Lung microvascular endothelial cell (primary cell): Measurements from ENCODE around the gene MIA2. TPM values are rescaled to one million over a fixed set of nuclear protein-coding genes. Genes with fewer than 3 reads are reported as not detected.
"Not testable (repeated sequence)": the region's sequence is repeated elsewhere in the genome, so short reads cannot be mapped to it uniquely, and the experiment has no call there.

Experiments
- DNase-seq, 2 donors: peaks; one replicate each; pipeline versions ENCODE4 v3.0.0 to v3.0.0-alpha.2; 2010; ENCODE audit warnings: low read depth in 2 of 2
- total RNA-seq: library from RNA; depleted of rRNA; stranded (reverse); fragments of >200 nt; gene quantifications from 2 replicates; pipeline ENCODE4 v1.2.1, GENCODE V29; 2014

The MIA2 gene
- total RNA-seq, 1 donor from 2014 or later = 17.3 TPM

- DNase-seq = no peak
These were observed 4.1 kb upstream of the MIA2 start for GRCh38 chr14:39229601-39230110.

- no peak for DNase-seq
These were observed 3.2 kb upstream of the MIA2 start for GRCh38 chr14:39230416-39231035.

DNA sequence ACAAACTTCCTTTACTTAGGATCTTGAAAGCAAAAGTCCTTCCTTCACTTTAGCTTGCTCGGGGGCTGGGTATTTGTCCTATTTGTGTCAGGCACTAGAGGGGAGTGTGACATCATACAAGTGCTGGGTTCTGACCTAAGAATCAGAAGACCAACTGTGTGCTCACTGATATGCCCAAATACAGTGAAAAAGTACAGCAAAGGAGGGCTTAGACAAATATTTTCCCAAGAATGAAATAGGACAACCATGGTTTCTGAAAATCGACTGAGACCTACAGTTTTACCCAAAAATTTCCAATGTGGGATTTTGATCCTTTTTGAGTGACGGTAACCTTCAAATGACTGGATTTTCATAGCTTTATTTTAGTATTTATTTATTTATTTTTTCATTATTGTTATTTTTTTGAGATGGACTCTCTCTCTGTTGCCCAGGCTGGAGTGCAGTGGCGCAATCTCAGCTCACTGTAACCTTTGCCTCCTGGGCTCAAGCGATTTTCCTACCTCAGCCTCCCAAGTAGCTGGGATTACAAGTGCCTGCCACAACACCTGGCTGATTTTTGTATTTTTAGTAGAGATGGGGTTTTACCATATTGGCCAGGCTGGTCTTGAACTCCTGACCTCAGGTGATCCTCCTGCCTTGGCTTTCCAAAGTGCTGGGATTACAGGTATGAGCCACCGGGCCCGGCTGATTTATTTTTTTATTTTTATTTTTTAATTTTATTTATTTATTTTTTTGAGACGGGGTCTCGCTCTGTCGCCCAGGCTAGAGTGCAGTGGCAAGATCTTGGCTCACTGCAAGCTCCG, 1.8 kb upstream of the MIA2 start:
- peak; percentile 55 to 61 for DNase-seq

DNA sequence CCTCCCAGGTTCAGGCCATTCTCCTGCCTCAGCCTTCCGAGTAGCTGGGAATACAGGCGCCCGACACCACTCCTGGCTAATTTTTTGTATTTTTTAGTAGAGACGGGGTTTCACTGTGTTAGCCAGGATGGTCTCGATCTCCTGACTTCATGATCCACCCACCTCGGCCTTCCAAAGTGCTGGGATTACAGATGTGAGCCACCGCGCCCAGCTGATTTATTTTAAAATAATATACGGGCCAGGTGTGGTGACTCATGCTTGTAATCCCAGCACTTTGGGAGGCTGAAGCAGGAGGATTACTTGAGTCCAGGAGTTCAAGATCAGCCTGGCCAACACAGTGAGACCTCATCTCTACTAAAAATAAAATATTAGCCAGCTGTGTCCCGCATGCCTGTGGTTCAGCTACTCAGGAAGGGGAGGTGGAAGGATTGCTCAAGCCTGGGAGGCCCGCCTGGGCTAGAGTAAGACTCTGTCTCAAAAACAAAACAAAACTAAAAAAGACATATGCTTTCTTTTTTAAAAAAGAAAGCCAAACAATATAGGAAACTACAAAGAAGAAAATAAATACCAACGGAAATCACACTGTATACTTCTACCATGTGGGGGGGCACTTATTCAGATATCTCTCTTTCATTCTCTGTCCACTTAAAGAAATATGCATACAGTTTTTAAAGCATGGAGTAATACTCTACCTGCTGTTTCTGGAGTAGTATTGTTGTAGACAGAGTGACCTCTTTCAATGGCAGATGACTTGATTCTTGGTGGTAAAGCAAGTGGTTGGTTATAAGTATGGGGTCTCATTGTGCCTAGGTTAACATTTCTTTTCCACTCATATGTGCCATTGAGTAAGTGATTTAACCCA, 930 bp upstream of the MIA2 start:
- DNase-seq = peak in 1 of 2 donors; percentile 68

DNA sequence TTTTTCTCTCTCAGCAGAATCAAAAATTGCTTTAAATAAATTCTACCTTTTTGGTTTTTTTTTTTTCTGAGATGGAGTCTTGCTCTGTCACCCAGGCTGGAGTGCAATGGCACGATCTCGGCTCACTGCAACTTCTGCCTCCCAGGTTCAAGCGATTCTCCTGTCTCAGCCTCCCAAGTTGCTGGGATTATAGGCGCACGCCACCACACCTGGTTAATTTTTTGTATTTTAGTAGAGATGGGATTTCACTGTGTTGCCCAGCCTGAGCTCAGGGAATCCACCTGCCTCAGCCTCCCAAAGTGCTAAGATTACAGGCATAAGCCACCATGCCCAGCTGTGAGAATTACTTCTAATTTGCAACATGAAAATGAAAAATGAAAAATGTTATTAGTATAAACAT, 1.3 kb downstream of the MIA2 start:
- not testable (repeated sequence) for DNase-seq

DNA sequence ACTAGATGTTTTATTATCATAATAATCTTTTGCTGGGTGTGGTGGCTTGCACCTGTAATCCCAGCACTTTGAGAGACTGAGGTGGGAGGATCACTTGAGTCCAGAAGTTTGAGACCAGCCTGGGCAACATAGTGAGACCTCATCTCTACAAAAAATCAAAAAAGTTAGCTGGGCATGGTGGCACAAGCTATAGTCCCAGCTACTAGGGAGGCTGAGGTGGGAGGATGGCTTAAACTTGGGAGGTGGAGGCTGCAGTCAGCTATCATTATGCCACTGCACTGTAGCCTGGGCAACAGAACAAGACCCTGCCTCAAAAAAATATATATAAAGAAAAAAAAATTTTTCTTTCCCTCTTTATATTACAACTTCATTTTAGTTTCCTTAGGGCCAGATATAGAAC, 1.8 kb downstream of the MIA2 start:
- not testable (repeated sequence) for DNase-seq

DNA sequence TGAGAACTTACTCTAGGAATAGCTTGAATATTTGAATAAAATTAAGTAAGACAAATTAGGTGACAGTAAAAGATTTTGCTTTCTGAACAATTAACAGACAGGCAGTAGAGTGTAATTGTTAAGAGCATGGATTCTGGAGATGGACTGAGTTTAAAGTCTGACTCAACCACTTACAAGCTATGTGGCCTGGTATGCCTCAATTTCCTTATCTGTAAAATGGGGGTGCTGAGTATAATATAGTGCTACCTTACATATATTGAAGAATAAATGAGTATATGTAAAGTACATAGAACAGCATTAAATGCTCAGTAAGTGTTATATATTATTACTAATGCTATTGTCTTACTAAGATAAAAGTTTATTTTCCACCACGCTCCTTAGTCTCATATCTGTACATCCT, 7.1 kb downstream of the MIA2 start:
- DNase-seq = no peak

DNA sequence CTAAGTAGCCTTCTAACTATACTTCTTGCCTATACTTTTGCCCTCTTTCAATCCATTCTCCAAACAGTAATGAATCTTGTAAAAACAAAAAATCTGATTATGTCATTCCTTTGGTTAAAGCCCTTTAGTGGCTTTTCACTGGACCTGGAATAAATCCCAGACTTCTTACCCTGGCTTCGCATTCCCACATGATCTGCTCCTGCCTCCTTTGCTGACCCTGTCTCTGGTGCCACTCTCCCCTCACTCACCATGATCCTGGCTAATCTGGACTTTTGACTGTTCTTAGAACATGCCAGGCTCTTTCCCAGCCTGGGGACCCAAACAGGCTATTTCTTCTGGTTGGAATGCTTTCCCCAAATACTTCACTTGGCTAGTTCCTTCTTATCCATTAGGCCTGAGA, 7.9 kb downstream of the MIA2 start:
- no peak for DNase-seq

DNA sequence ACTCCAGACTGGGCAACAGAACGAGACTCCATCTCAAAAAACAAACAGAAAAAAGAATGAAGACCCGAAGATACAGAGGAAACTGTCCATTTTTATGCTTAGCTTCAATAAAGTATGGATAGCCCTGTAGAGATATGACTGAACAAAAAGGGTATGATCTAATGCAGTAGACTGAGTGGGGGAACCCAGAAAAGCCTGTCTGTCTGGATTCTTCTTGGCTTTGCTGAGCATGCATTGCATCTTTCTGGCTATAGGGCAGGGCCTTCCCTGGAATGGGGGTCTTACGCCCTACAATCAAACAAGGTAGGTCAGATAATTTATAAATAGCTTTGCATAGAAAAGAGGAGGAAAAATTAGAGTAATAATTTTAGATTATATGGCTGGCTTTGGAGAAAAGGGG, 10.1 kb downstream of the MIA2 start:
- no peak for DNase-seq

- no peak for DNase-seq
These were observed 12.9 kb downstream of the MIA2 start for GRCh38 chr14:39246618-39247017.

GRCh38 chr14:39247256-39247655, 13.5 kb downstream of the MIA2 start:
- peak in 1 of 2 donors; percentile 72 for DNase-seq

DNA sequence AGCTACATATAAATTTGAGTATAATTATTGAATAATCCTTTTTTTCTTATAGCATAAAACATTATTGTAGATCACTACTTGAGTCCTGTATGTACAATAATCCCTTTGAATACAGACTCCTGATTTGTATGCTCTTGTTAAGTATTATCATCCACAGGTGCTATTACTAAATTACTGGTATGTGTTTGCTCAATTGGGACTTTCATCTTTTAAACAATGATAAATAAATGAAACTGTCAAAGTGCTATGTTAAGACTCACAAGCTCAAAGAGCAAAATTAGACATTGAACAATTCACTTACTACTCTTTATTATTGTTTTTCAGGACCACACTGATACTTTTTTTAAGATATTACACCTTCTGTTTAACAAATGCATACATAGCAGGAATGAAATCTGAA, 17.8 kb downstream of the MIA2 start:
- DNase-seq = no peak

DNA sequence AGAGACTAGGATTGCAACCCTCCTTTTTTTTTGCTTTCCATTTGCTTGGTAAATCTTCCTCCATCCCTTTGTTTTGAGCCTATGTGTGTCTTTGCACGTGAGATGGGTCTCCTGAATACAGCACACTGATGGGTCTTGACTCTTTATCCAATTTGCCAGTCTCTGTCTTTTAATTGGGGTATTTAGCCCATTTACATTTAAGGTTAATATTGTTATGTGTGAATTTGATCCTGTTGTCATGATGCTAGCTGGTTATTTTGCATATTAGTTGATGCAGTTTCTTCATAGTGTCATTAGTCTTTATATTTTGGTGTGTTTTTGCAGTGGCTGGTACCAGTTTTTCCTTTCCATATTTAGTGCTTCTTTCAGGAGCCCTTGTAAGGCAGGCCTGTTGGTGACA, 23.7 kb downstream of the MIA2 start:
- not testable (repeated sequence) for DNase-seq

- no peak for DNase-seq
These were observed 25.2 kb downstream of the MIA2 start for GRCh38 chr14:39258782-39259545.

GRCh38 chr14:39260161-39260560, 26.4 kb downstream of the MIA2 start:
- DNase-seq = not testable (repeated sequence)

DNA sequence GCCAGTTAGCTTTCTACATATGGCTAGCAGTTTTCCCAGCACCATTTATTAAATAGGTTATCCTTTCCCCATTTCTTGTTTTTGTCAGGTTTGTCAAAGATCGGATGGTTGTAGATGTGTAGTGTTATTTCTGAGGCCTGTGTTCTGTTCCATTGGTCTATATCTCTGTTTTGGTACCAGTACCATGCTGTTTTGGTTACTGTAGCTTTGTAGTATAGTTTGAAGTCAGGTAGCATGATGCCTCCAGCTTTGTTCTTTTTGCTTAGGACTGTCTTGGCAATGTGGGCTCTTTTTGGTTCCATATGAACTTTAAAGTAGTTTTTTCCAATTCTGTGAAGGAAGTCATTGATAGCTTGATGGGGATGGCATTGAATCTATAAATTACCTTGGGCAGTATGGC, 28.5 kb downstream of the MIA2 start:
- not testable (repeated sequence) for DNase-seq

DNA sequence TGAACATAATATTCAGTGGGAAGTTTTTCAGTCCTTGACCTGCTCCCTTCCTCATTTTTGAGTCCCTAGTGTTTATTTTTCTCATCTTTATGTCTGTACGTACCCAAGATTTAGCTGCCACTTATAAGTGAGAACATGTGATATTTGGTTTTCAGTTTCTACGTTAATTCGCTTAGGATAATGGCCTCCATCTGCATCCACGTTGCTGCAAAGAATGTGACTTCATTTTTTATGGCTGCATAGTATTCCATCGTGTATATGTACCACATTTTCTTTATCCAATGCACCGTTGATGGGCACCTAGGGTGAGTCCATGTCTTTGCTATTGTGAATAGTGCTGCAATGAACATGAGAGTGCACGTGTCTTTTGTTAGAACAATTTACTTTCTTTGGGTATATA, 30.3 kb downstream of the MIA2 start:
- DNase-seq = no peak

GRCh38 chr14:39264558-39264957, 30.8 kb downstream of the MIA2 start:
- DNase-seq = no peak

GRCh38 chr14:39265033-39265432, 31.3 kb downstream of the MIA2 start:
- DNase-seq = no peak

- peak in 1 of 2 donors; percentile 22 for DNase-seq
These were observed 32.2 kb downstream of the MIA2 start for GRCh38 chr14:39265806-39266524.

DNA sequence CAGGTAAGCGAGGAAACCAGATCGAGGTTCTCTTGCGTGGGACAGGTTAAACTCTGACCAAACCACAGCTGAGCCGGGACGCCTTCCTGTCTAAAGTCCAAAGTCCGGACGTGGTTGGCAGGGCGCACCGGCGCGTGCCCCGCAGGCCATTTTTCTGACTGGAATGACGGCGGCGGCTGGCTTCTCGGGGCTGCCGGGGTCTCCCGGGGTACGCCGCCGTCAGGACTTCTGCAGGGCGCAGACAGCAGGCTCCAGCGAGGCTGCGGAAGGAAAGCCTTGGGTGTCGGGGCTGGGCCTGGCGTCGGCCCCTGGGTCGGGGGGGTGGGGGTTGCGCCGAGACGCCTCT, 32.8 kb downstream of the MIA2 start:
- DNase-seq = peak; percentile 60 to 66
